Measurements from ENCODE around the gene ANKRD28.
"Not testable (repeated sequence)": the region's sequence is repeated elsewhere in the genome, so short reads cannot be mapped to it uniquely, and the experiment has no call there.

Gene ANKRD28

GRCh38 chr3:15635121-15635661, 162.6 kb downstream of the ANKRD28 start:
- no peak for DNase-seq (ENCODE audit: low read depth)

DNA sequence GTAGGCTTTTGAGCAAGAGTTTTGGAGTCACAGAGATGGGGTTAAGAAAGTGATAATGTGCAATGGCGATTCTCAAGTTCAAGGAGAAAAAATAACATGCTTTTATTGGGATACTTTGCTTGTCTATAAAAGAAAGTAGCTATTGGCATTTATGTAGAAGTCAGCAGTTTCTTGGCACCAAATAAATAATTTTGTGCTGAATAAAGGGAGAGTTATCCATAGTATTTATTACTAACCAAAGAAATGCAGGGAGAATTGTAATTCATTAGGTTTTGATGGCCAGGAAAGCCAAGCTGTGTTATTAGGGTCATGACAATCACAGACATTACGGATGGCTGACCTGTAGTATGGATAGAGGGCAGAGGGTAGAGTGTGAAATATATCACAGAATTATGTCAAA, 163.1 kb downstream of the ANKRD28 start:
- no peak for DNase-seq (ENCODE audit: low read depth)

- DNase-seq (ENCODE audit: low read depth), result no peak
Observed at GRCh38 chr3:15633766-15634598, 163.8 kb downstream of the ANKRD28 start.

GRCh38 chr3:15633159-15633558, 164.6 kb downstream of the ANKRD28 start:
- DNase-seq (ENCODE audit: low read depth), result no peak

DNA sequence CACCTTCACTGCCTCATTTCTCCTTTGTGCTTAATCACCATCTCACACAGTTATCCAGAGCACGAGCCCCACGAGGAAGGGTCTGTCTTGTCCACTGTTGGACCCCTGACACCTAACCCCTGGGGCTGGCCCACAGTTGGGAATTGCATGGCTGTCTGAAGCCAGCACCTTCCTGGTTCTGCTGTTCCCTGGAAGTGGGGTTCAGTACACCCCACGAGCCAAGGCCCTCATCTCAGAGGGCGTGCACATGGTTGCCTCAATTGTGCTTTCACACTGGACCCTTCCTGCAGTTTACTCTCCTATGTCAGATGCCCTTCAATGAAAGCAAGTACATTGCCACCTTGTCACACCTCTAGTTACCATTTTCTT, 165.6 kb downstream of the ANKRD28 start:
- DNase-seq (ENCODE audit: low read depth), result no peak

DNA sequence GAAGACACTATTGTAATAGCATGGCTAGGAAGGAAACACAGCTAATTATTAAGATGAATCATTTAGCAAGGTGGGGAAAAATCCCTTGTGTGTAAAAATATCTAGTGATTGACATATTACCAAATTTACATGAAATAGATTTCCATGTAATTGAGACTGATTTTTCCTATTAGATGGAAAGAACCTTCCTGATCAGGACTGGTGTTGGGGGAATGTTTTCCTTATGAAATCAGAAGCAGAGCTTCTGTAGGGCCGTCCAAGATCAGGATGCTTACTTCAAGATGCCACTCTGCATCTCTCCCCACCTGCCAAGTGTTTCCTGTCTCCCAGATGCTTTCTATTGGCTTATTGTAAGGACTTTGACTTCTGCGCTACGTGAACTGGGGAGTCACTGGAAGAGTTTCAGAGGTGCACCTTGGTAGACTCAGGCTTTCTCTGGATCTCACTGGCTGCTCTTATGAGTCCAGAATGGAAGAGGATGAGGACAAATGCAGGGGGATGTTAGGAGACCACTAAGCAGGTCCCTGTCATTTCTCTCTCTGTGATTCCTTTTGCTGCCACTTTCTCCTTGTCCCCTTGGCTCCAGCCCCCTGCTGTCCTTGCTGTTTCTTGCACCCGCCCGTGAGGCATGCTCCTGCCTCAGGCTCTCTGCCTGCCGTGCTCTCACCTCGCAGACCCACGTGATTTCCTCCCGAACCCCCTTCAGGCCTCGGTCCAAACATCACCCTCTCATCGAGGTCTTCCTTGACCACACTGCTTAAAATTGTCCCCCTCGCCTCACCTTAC, 166.2 kb downstream of the ANKRD28 start:
- no peak for DNase-seq (ENCODE audit: low read depth)

- DNase-seq (ENCODE audit: low read depth), result no peak
Observed at GRCh38 chr3:15630646-15631350, 167.0 kb downstream of the ANKRD28 start.

DNA sequence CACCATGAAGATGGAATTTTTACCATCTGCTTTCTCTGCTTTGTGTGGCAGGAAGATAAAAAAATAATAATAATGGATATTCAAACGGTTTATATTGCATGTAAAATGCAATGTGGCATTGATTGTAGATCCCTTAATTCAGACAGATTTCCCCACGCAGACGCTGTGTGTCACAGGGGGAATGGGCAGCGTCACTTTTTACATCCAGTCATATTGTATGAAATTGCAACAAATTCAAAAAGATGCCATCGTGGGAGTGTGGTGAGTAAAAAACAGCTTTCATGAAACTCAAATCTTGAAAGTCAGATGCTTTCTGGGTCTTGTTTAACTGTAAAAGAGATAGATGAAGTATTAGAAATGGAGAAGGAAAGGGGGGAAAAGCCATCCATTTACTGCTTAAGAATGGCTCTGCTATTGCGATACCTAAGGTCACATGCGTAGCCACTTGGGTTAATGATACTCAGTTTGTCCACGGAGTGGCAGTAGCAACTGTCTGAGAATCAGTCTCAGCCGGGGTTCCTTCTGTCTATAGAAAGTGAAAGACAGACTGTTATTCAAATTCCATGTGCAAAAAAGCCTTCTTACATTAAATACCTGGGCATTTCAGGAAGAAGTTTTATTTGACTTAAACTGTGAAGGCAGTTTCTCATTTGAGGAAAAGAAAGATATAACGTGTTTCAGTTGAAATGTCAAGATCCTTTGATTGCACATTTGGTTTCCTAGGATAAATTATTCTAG, 167.8 kb downstream of the ANKRD28 start:
- no peak for DNase-seq (ENCODE audit: low read depth)

DNA sequence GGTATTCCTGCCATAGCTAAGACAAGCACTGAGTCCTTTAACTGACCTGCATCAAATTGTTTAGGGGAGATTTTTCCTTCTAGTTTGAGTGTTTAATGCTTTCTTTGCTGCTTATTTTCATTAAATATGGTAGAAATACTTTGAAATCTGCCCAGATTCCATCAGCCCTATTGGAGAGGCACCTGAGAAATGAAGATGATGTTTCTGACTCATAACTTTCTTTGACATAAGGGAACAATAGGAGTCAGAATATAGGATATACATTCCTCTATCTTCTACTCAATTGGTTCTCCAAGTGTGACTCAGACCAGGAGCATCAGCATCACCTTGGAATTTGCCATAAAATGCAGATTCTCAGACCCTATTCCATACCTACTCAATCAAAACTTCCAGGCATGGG, 168.8 kb downstream of the ANKRD28 start:
- DNase-seq (ENCODE audit: low read depth), result no peak

DNA sequence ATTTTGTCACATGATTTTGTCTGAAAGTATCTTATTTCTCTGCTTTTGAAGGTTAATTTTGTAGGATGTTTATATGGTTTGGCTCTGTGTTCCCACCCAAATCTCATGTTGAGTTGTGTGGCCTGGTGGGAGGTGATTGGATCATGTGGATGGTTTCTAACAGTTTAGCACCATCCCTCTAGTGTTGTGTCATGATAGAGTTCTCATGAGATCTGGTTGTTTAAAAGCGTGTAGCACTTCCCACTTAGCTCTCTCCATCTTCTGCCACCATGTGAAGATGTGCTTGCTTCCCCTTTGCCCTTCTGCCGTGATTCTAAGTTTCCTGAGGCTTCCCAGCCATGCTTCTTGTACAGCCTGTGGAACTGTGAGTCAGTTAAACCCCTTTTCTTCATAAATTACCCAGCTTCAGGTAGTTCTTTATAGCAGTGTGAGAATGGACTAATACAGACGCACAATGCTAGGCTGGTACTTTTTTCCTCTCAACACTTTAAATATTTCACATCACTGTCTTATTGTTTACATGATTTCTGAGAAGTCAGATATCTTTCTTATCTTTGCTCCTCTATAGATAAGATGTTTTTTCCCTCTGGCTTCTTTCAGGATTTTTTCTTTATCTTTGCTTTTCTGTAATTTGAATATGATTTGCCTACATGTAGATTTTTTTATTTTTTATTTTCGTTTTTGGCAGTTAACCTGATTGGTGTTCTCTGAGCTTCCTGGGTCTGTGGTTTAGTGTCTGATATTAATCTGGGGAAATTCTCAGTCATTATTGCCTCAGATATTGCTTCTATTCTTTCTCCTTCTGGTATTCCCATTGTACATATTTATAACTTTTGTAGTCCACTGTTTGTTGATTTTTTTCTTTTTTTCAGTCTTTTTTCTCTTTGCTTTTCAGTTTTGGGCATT, 174.0 kb downstream of the ANKRD28 start:
- DNase-seq (ENCODE audit: low read depth), result no peak

DNA sequence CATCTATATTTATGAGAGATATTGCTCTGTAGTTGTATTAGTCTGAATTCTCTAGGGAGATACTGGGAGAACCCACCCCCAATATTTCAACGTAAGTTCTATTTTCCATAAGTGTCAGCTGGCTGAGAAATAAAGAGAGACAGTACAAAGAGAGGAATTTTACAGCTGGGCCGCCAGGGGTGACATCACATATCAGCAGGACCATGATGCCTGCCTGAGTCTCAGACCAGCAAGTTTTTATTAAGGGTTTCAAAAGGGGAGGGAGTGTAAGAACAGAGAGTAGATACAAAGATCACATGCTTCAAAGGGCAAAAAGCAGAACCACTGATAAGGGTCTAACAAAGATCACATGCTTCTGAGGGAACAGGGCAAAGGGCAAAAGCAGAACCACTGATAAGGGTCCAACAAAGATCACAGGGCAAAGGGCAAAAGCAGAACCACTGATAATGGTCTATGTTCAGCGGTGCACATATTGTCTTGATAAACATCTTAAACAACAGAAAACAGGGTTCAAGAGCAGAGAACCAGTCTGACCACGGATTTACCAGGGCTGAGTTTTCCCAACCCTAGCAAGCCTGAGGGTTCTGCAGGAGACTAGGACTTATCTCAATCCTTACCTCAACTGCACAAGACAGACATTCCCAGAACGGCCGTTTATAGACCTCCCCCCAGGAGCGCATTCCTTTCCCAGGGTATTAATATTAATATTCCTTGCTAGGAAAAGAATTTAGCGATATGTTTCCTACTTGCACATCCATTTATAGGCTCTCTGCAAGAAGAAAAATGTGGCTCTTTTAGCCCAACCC, 177.9 kb downstream of the ANKRD28 start:
- DNase-seq (ENCODE audit: low read depth), result not testable (repeated sequence)

All from stimulated activated CD8-positive, alpha-beta memory T cell treated with anti-CD3 and anti-CD28 coated beads, Interleukin-15, amount 100 ng/mL, for 24 hours (primary cell).